RWPE1 (cell line): ENCODE results near the gene CTNS.

Experiments
- CTCF ChIA-PET: fragments of 350-600 bp; sonication (Branson Sonifier 250); formaldehyde crosslinking; extraction: SDS; loops from one replicate; lab custom pipeline; 2021; lab: Yijun Ruan, JAX
- POLR2A ChIA-PET: fragments of 400-600 bp; formaldehyde crosslinking; extraction: SDS; loops from one replicate; lab custom pipeline; 2020; ENCODE audit warnings: antibody characterized with exemption; ENCODE audit not compliant: low non-redundant PET; lab: Yijun Ruan, JAX
- DNase-seq: peaks from one replicate; pipeline ENCODE4 v3.0.0; 2012; ENCODE audit warnings: low spot score
- H3K27ac ChIP-seq: fragments of 450-650 bp; 2 replicates; pipeline ENCODE4 v1.5.1; 2017
- TF ChIP-seq, protein P1 (sequence below): fragments of 450-650 bp; conservative IDR thresholded peaks from 2 replicates; pipeline ENCODE4 v1.5.1; 2017; ENCODE audit warnings: low read depth, mild to moderate bottlenecking

The CTNS gene

DNA sequence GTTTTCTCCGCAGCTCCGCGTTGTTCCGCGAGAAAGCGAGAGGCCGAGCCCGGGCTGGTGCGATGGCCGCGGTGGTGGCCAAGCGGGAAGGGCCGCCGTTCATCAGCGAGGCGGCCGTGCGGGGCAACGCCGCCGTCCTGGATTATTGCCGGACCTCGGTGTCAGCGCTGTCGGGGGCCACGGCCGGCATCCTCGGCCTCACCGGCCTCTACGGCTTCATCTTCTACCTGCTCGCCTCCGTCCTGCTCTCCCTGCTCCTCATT is 32.5 kb downstream of the CTNS start:
- TF ChIP-seq, protein P1, sequence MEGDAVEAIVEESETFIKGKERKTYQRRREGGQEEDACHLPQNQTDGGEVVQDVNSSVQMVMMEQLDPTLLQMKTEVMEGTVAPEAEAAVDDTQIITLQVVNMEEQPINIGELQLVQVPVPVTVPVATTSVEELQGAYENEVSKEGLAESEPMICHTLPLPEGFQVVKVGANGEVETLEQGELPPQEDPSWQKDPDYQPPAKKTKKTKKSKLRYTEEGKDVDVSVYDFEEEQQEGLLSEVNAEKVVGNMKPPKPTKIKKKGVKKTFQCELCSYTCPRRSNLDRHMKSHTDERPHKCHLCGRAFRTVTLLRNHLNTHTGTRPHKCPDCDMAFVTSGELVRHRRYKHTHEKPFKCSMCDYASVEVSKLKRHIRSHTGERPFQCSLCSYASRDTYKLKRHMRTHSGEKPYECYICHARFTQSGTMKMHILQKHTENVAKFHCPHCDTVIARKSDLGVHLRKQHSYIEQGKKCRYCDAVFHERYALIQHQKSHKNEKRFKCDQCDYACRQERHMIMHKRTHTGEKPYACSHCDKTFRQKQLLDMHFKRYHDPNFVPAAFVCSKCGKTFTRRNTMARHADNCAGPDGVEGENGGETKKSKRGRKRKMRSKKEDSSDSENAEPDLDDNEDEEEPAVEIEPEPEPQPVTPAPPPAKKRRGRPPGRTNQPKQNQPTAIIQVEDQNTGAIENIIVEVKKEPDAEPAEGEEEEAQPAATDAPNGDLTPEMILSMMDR, result no peak
- peak overlapping the region; percentile 98 for H3K27ac ChIP-seq
- POLR2A ChIA-PET, result interaction anchor here (0.6 kb wide), 1 partner anchor 14 kb away, joined by 6 read pairs; no protein-coding TSS in a partner anchor
- DNase-seq, result no peak
- CTCF ChIA-PET, result no interaction called here

DNA sequence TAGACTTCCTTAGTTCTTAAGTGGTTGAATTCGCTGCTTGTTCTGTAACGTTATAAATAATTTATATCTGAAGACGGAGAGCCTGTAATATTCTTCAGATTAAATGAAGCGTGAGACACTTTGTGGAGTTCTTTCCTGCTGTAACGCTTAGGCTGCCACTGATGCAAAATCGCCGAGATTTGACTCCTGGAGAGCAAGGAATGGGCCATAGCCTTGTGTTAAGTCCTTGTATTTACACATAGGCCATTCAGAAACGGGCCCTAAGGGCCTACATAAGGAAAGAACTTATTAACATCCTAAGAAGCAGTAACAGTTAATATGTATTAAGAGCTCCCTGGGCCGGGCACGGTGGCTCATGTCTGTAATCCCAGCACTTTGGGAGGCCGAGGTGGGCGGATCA is 33.0 kb downstream of the CTNS start:
- CTCF ChIA-PET, result no interaction called here
- TF ChIP-seq, protein P1, result no peak
- no peak for DNase-seq
- POLR2A ChIA-PET, result no interaction called here
- H3K27ac ChIP-seq, result peak overlapping the region; percentile 98; the same call in 1 of the 2 replicates

DNA sequence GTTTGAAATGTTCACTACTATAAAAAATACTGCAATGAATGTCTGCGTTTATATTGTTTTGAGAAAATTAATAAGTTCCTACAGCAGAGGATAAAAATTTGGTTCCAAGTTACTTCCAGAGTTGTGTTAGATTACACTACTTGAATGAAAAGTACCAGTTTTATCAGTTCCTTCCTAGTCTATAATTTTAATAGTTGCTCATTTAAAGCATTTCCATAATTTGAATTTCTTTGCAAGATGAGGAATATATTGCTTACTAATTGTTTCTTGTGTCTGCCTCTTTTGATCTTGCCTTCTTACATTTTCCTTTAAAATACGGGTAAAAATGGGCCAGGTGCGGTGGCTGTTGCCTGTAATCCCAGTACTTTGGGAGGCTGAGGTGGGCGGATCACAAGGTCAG is 36.0 kb downstream of the CTNS start:
- DNase-seq, result no peak
- no peak overlapping the region for H3K27ac ChIP-seq
- TF ChIP-seq, protein P1, result no peak
- ChIA-PET POLR2A (no interaction called here), CTCF (interaction anchor here (0.5 kb wide), 1 partner anchor 10 kb away, joined by 5 read pairs; no protein-coding TSS in a partner anchor)

DNA sequence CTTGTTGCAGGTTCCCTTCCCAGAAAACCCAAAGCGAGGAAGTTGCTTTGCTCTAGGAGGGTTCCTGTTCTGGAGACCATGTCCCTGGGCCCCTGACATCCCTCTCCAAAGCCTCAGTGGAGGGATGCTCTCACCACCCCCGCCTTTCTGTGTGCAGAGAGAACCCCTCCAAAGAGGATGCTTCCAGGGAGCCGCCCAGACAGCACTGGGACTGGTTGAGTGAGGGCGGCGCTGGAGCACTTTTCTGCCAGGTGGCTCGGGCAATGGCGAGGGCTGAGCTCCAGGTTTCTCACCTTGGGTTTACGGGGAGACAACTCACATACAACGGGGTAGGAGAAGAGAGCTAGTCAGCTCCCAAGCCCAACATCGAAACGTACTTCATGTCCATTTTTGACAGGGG is 39.3 kb downstream of the CTNS start:
- ChIA-PET CTCF (no interaction called here), POLR2A (no interaction called here)
- TF ChIP-seq, protein P1, result no peak
- DNase-seq, result no peak
- no peak overlapping the region for H3K27ac ChIP-seq

DNA sequence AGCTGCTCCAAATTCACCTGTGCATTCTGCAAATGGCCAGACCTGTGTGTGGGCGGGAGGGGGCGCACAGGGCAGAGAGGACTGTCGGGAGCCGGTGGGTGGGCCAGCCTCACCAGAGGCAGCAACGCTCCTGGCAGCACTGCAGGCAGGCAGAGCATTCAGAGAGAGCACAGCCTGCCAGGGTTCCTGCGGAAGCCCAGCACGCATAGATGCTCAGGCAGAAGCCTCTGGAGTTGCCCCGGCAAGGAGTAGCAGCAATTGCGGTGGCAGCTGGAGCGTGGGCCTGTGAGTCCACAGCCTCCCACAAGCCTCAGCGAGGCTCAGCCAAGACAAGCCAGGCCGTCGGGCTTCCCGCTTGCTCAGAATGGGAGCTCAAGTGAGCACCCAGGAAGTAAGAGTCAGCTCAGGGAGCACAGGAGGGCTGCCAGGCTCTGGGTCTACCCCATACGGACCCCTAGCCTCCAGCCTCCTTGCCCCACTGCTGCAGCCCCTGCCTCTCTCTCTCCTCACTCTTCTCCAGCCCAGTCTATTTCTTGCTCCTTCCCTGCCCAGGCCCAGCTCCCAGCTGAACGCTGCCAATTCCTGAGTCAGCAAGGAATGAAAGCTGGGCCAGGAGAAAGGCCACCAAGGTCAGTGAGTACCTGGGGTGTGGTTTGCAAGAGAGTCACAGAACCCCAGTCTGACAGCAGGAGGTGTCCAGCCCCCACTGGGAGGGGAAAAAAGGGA is 41.7 kb downstream of the CTNS start:
- no peak for DNase-seq
- TF ChIP-seq, protein P1, result no peak
- CTCF ChIA-PET, result interaction anchor here (1.2 kb wide), 1 partner anchor 59 kb away, joined by 6 read pairs; no protein-coding TSS in a partner anchor
- H3K27ac ChIP-seq, result peak overlapping the region; percentile 75
- POLR2A ChIA-PET, result interaction anchor here (0.6 kb wide), 1 partner anchor 846 kb away, joined by 3 read pairs; no protein-coding TSS in a partner anchor

DNA sequence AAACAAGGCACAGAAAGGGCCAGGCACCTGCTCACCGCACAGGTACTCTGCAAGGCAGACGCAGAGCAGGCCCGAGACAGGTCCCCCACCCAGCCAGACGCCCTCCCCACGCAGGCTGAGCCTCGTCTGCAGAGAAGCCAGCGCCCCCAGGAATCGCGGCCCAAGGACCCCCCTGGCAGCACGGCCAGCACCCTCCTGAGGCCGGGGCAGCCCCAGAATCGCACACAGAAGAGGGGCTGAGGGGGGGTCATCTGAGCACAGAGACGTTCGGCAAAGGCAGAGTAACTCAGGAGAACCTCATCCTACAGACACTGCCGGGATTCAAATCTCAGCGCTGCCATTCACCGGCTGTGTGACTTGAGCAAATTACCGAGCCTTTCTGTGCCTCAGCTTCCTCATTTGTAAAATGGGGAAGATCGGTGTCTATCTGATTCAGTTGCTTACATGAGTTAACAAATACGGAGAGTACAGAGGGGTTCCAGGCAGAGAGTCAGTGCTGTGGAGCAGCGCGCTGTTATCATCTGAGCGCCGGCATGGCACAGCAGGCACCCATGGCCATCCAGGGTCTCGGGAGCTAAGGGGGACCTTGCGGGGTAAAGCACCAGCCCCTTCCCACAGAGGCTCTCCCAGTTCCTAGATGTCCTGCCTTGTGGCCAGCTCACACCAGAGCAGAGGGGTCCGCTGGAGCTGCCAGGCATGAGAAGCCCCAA is 42.4 kb downstream of the CTNS start:
- TF ChIP-seq, protein P1, result no peak
- no peak for DNase-seq
- H3K27ac ChIP-seq, result peak overlapping the region; percentile 75
- POLR2A ChIA-PET, result interaction anchor here (0.6 kb wide), 1 partner anchor 846 kb away, joined by 3 read pairs; no protein-coding TSS in a partner anchor
- CTCF ChIA-PET, result no interaction called here
